ENCODE data around the gene DBP. TPM values are rescaled to one million over a fixed set of nuclear protein-coding genes. Genes with fewer than 3 reads are reported as not detected.

The DBP gene
- total and polyA plus RNA-seq, 2 of the 13 experiments (the other 11 are each of a cell fraction or from before 2014, with no cell fraction given), result 1.7 to 5.8 TPM

- TF ChIP-seq DR1 (CRISPR knock-in tag; IDR thresholded peaks at IDR 0.05) (no peak), STAT6 (CRISPR knock-in tag; IDR thresholded peaks at IDR 0.05; ENCODE audit: borderline replicate concordance) (no peak), CREB1 (IDR thresholded peaks at IDR 0.05) (no peak), CREB1 (CRISPR knock-in tag; IDR thresholded peaks at IDR 0.05) (no peak), MTF1 (CRISPR knock-in tag; IDR thresholded peaks at IDR 0.05) (no peak), ZSCAN22 (CRISPR knock-in tag; IDR thresholded peaks at IDR 0.05) (peak; percentile 65; the same call in 1 of the 2 replicates), BCLAF1 (IDR thresholded peaks at IDR 0.05) (no peak), ZC3H13 (CRISPR knock-in tag; IDR thresholded peaks at IDR 0.05) (peak; percentile 91; the same call in 1 of the 2 replicates), ZBTB38 (CRISPR knock-in tag; IDR thresholded peaks at IDR 0.05) (no peak), TEAD3 (CRISPR knock-in tag; optimal IDR thresholded peaks at IDR 0.05; ENCODE audit: borderline replicate concordance) (peak; percentile 98), MLX (CRISPR knock-in tag; IDR thresholded peaks at IDR 0.05) (peak; percentile 84)
- TF ChIP-seq, protein P1, sequence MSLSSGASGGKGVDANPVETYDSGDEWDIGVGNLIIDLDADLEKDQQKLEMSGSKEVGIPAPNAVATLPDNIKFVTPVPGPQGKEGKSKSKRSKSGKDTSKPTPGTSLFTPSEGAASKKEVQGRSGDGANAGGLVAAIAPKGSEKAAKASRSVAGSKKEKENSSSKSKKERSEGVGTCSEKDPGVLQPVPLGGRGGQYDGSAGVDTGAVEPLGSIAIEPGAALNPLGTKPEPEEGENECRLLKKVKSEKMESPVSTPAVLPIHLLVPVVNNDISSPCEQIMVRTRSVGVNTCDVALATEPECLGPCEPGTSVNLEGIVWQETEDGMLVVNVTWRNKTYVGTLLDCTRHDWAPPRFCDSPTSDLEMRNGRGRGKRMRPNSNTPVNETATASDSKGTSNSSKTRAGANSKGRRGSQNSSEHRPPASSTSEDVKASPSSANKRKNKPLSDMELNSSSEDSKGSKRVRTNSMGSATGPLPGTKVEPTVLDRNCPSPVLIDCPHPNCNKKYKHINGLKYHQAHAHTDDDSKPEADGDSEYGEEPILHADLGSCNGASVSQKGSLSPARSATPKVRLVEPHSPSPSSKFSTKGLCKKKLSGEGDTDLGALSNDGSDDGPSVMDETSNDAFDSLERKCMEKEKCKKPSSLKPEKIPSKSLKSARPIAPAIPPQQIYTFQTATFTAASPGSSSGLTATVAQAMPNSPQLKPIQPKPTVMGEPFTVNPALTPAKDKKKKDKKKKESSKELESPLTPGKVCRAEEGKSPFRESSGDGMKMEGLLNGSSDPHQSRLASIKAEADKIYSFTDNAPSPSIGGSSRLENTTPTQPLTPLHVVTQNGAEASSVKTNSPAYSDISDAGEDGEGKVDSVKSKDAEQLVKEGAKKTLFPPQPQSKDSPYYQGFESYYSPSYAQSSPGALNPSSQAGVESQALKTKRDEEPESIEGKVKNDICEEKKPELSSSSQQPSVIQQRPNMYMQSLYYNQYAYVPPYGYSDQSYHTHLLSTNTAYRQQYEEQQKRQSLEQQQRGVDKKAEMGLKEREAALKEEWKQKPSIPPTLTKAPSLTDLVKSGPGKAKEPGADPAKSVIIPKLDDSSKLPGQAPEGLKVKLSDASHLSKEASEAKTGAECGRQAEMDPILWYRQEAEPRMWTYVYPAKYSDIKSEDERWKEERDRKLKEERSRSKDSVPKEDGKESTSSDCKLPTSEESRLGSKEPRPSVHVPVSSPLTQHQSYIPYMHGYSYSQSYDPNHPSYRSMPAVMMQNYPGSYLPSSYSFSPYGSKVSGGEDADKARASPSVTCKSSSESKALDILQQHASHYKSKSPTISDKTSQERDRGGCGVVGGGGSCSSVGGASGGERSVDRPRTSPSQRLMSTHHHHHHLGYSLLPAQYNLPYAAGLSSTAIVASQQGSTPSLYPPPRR (CRISPR knock-in tag; IDR thresholded peaks at IDR 0.05; ENCODE audit: borderline replicate concordance), result no peak; the same call in 1 of the 2 replicates
- TF ChIP-seq, protein P2, sequence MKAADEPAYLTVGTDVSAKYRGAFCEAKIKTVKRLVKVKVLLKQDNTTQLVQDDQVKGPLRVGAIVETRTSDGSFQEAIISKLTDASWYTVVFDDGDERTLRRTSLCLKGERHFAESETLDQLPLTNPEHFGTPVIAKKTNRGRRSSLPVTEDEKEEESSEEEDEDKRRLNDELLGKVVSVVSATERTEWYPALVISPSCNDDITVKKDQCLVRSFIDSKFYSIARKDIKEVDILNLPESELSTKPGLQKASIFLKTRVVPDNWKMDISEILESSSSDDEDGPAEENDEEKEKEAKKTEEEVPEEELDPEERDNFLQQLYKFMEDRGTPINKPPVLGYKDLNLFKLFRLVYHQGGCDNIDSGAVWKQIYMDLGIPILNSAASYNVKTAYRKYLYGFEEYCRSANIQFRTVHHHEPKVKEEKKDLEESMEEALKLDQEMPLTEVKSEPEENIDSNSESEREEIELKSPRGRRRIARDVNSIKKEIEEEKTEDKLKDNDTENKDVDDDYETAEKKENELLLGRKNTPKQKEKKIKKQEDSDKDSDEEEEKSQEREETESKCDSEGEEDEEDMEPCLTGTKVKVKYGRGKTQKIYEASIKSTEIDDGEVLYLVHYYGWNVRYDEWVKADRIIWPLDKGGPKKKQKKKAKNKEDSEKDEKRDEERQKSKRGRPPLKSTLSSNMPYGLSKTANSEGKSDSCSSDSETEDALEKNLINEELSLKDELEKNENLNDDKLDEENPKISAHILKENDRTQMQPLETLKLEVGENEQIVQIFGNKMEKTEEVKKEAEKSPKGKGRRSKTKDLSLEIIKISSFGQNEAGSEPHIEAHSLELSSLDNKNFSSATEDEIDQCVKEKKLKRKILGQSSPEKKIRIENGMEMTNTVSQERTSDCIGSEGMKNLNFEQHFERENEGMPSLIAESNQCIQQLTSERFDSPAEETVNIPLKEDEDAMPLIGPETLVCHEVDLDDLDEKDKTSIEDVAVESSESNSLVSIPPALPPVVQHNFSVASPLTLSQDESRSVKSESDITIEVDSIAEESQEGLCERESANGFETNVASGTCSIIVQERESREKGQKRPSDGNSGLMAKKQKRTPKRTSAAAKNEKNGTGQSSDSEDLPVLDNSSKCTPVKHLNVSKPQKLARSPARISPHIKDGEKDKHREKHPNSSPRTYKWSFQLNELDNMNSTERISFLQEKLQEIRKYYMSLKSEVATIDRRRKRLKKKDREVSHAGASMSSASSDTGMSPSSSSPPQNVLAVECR (CRISPR knock-in tag; IDR thresholded peaks at IDR 0.05; ENCODE audit: borderline replicate concordance), result peak; percentile 78; the same call in 1 of the 2 replicates
These were observed 2.5 kb downstream of the DBP start (continued) for GRCh38 chr19:48634424-48635262.

Measured in HepG2 (cell line).